Chondrocyte (in vitro differentiated cells): ENCODE data around the gene RPS3. TPM values are rescaled to one million over a fixed set of nuclear protein-coding genes. Genes with fewer than 3 reads are reported as not detected.
"Not testable (repeated sequence)": the region's sequence is repeated elsewhere in the genome, so short reads cannot be mapped to it uniquely, and the experiment has no call there.

Source experiments
- DNase-seq: peaks from one replicate; pipeline ENCODE4 v3.0.0; 2021; ENCODE audit warnings: mixed read lengths, low spot score
- H3K27ac Mint-ChIP-seq: one replicate; pipeline ENCODE4 v1.8.0; 2021; ENCODE audit warnings: mild to moderate bottlenecking, moderate library complexity, mixed read lengths; ENCODE audit not compliant: unreplicated experiment
- H3K27me3 Mint-ChIP-seq: 2 replicates; pipeline ENCODE4 v1.8.0; 2021; ENCODE audit warnings: low read depth, mixed read lengths
- H3K36me3 Mint-ChIP-seq: 2 replicates; pipeline ENCODE4 v1.8.0; 2021; ENCODE audit warnings: low read depth, mixed read lengths
- H3K4me1 Mint-ChIP-seq: 2 replicates; pipeline ENCODE4 v1.8.0; 2021; ENCODE audit warnings: low read depth, mild to moderate bottlenecking, mixed read lengths
- H3K4me3 Mint-ChIP-seq: one replicate; pipeline ENCODE4 v1.8.0; 2021; ENCODE audit warnings: mild to moderate bottlenecking, moderate library complexity, mixed read lengths; ENCODE audit not compliant: unreplicated experiment
- H3K9me3 Mint-ChIP-seq: 2 replicates; pipeline ENCODE4 v1.8.0; 2021; ENCODE audit warnings: low read depth, mixed read lengths
- total RNA-seq: library from RNA; stranded (reverse); gene quantifications from 3 replicates; pipeline ENCODE4 v1.2.1, GENCODE V29; 2021
- TF ChIP-seq, protein P1 (sequence below): fragments of 200-600 bp; sonication (generic); IDR thresholded peaks from 2 replicates; pipeline ENCODE4 v1.5.0; 2021; ENCODE audit warnings: antibody characterized with exemption, mild to moderate bottlenecking, moderate library complexity

The RPS3 gene
- total RNA-seq, 1 donor from 2014 or later: 1,466 TPM

- no peaks in the 10 kb centered on the region for H3K27me3 Mint-ChIP-seq
- H3K36me3 Mint-ChIP-seq: no peaks in the 10 kb centered on the region
- H3K9me3 Mint-ChIP-seq: no peaks in the 10 kb centered on the region
- H3K4me1 Mint-ChIP-seq: peaks cover 50% of the 10 kb centered on the region
- peak within 1 kb of the TSS; percentile 77 for H3K4me3 Mint-ChIP-seq
- no peak for DNase-seq
- peak within 1 kb of the TSS; percentile 74 for H3K27ac Mint-ChIP-seq
- TF ChIP-seq, protein P1, sequence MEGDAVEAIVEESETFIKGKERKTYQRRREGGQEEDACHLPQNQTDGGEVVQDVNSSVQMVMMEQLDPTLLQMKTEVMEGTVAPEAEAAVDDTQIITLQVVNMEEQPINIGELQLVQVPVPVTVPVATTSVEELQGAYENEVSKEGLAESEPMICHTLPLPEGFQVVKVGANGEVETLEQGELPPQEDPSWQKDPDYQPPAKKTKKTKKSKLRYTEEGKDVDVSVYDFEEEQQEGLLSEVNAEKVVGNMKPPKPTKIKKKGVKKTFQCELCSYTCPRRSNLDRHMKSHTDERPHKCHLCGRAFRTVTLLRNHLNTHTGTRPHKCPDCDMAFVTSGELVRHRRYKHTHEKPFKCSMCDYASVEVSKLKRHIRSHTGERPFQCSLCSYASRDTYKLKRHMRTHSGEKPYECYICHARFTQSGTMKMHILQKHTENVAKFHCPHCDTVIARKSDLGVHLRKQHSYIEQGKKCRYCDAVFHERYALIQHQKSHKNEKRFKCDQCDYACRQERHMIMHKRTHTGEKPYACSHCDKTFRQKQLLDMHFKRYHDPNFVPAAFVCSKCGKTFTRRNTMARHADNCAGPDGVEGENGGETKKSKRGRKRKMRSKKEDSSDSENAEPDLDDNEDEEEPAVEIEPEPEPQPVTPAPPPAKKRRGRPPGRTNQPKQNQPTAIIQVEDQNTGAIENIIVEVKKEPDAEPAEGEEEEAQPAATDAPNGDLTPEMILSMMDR: no peak
Measured at GRCh38 chr11:75351541-75351790, 47.9 kb upstream of the RPS3 start, which contains the start of gene ARRB1. ARRB1 (minus strand) TSS chr11:75351661; CDS start chr11:75351607, 54 bp downstream.

- no peak for DNase-seq
- Mint-ChIP-seq H3K27me3 (no peaks in the 10 kb centered on the region), H3K4me1 (peaks cover 48% of the 10 kb centered on the region), H3K27ac (peak overlapping the region; percentile 74), H3K4me3 (peak overlapping the region; percentile 77), H3K36me3 (no peaks in the 10 kb centered on the region), H3K9me3 (no peaks in the 10 kb centered on the region)
- TF ChIP-seq, protein P1: no peak
Measured at GRCh38 chr11:75351791-75352587, 47.3 kb upstream of the RPS3 start.

GRCh38 chr11:75352588-75353206, 46.6 kb upstream of the RPS3 start:
- Mint-ChIP-seq H3K9me3 (no peaks in the 10 kb centered on the region), H3K4me1 (peaks cover 41% of the 10 kb centered on the region), H3K36me3 (no peaks in the 10 kb centered on the region), H3K4me3 (peak overlapping the region; percentile 77), H3K27ac (no peak overlapping the region), H3K27me3 (no peaks in the 10 kb centered on the region)
- no peak for DNase-seq
- TF ChIP-seq, protein P1: no peak

DNA sequence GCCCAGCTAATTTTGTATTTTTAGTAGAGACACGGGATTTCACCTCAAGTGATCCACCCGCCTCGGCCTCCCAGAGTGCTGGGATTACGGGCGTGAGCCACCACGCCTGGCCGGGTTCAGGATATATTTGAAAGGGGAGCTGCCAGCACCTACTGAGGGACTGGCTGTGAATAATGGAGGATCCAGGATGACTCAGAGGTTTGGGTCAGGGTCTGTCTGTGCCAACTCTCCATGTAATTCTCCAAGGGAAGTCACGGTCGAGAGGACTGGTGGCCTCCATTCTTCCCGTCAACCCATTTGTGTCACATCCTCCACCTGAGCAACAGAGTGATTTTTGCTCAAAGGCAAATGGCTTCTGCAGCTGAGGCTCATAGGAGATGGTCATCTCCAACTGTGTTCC, 44.3 kb upstream of the RPS3 start:
- TF ChIP-seq, protein P1: no peak
- Mint-ChIP-seq H3K4me3 (no peak overlapping the region), H3K9me3 (no peaks in the 10 kb centered on the region), H3K4me1 (peaks cover 20% of the 10 kb centered on the region), H3K36me3 (no peaks in the 10 kb centered on the region), H3K27ac (no peak overlapping the region), H3K27me3 (no peaks in the 10 kb centered on the region)
- no peak for DNase-seq

- DNase-seq: no peak
- TF ChIP-seq, protein P1: no peak
- Mint-ChIP-seq H3K36me3 (no peaks in the 10 kb centered on the region), H3K9me3 (no peaks in the 10 kb centered on the region), H3K27me3 (no peaks in the 10 kb centered on the region), H3K27ac (no peak overlapping the region), H3K4me1 (peaks cover 8% of the 10 kb centered on the region), H3K4me3 (no peak overlapping the region)
Measured at GRCh38 chr11:75356613-75357012, 42.7 kb upstream of the RPS3 start.

- not testable (repeated sequence) for H3K36me3 Mint-ChIP-seq, H3K4me1 Mint-ChIP-seq, H3K9me3 Mint-ChIP-seq, H3K4me3 Mint-ChIP-seq, H3K27me3 Mint-ChIP-seq, H3K27ac Mint-ChIP-seq, DNase-seq
Measured at GRCh38 chr11:75362285-75362684, 37.0 kb upstream of the RPS3 start.
